ENCODE measurements around the gene SUSD4.

DNA sequence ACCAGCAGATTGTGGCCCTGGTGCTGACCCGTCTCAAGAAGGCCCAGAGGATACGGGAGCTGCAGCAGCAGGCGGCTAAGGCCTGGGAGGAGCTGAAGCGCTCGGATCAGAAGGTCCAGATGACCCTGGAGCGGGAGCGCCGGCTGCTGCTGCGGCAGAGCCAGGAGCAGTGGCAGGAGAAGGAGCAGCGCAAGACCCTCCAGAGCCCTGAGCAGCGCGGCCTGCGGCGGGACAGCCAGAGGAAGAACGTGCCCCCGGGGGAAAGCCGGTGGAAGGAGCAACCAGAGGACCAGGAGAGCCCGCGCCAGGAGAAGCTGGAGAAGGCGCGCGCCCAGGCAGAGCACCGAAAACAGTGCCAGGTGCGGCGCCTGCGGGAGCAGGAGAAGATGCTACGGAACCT, 30.3 kb upstream of the SUSD4 start:
- TF ChIP-seq, protein P1, sequence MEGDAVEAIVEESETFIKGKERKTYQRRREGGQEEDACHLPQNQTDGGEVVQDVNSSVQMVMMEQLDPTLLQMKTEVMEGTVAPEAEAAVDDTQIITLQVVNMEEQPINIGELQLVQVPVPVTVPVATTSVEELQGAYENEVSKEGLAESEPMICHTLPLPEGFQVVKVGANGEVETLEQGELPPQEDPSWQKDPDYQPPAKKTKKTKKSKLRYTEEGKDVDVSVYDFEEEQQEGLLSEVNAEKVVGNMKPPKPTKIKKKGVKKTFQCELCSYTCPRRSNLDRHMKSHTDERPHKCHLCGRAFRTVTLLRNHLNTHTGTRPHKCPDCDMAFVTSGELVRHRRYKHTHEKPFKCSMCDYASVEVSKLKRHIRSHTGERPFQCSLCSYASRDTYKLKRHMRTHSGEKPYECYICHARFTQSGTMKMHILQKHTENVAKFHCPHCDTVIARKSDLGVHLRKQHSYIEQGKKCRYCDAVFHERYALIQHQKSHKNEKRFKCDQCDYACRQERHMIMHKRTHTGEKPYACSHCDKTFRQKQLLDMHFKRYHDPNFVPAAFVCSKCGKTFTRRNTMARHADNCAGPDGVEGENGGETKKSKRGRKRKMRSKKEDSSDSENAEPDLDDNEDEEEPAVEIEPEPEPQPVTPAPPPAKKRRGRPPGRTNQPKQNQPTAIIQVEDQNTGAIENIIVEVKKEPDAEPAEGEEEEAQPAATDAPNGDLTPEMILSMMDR (IDR thresholded peaks at IDR 0.05), result no peak
- TF ChIP-seq EP300 (IDR thresholded peaks at IDR 0.05), result no peak

Data from upper lobe of left lung (tissue), 4 donors.